IPS-18c (cell line): ENCODE data around the gene TM6SF1.

Experiments
- H3K4me3 ChIP-seq: 2 replicates; pipeline ENCODE4 v1.7.0; 2013; ENCODE audit warnings: low read depth, mild to moderate bottlenecking, low read length, moderate library complexity; ENCODE audit not compliant: insufficient read depth
- H3K9me3 ChIP-seq: one replicate; pipeline ENCODE4 v1.6.1; 2013; ENCODE audit warnings: mild to moderate bottlenecking, low read length, moderate library complexity; ENCODE audit not compliant: control insufficient read depth, insufficient read depth

Gene TM6SF1

GRCh38 chr15:83109532-83109931 is 2.1 kb downstream of the TM6SF1 start:
- H3K9me3 ChIP-seq = no peaks in the 10 kb centered on the region
- H3K4me3 ChIP-seq = no peak overlapping the region

- Histone ChIP-seq H3K4me3 (no peak overlapping the region), H3K9me3 (no peaks in the 10 kb centered on the region)
These were observed 2.9 kb downstream of the TM6SF1 start for GRCh38 chr15:83110381-83110780.

GRCh38 chr15:83111149-83111548 is 3.7 kb downstream of the TM6SF1 start:
- H3K4me3 ChIP-seq = no peak overlapping the region
- no peaks in the 10 kb centered on the region for H3K9me3 ChIP-seq

- Histone ChIP-seq H3K4me3 (no peak overlapping the region), H3K9me3 (no peaks in the 10 kb centered on the region)
These were observed 4.9 kb downstream of the TM6SF1 start for GRCh38 chr15:83112233-83112955.

- no peak overlapping the region for H3K4me3 ChIP-seq
- no peaks in the 10 kb centered on the region for H3K9me3 ChIP-seq
These were observed 5.5 kb downstream of the TM6SF1 start for GRCh38 chr15:83112956-83113299.

GRCh38 chr15:83113881-83114674 is 6.6 kb downstream of the TM6SF1 start:
- H3K9me3 ChIP-seq = no peaks in the 10 kb centered on the region

GRCh38 chr15:83114856-83115255 is 7.4 kb downstream of the TM6SF1 start:
- no peak overlapping the region for H3K4me3 ChIP-seq
- H3K9me3 ChIP-seq = no peaks in the 10 kb centered on the region

More at GRCh38 chr15:83113881-83114674, 6.6 kb downstream of the TM6SF1 start:
- no peak overlapping the region for H3K4me3 ChIP-seq

- H3K4me3 ChIP-seq = no peak overlapping the region
These were observed 8.0 kb downstream of the TM6SF1 start for GRCh38 chr15:83115410-83115809.

GRCh38 chr15:83115831-83116565 is 8.6 kb downstream of the TM6SF1 start:
- Histone ChIP-seq H3K9me3 (no peaks in the 10 kb centered on the region), H3K4me3 (no peak overlapping the region)

More at GRCh38 chr15:83115410-83115809, 8.0 kb downstream of the TM6SF1 start:
- H3K9me3 ChIP-seq = no peaks in the 10 kb centered on the region

GRCh38 chr15:83118291-83118827 is 10.9 kb downstream of the TM6SF1 start:
- Histone ChIP-seq H3K9me3 (no peaks in the 10 kb centered on the region), H3K4me3 (no peak overlapping the region)

GRCh38 chr15:83118968-83119367 is 11.5 kb downstream of the TM6SF1 start:
- H3K4me3 ChIP-seq = no peak overlapping the region
- no peaks in the 10 kb centered on the region for H3K9me3 ChIP-seq

- no peak overlapping the region for H3K4me3 ChIP-seq
- H3K9me3 ChIP-seq = no peaks in the 10 kb centered on the region
These were observed 12.6 kb downstream of the TM6SF1 start for GRCh38 chr15:83119968-83120581.

- H3K4me3 ChIP-seq = no peak overlapping the region
- no peaks in the 10 kb centered on the region for H3K9me3 ChIP-seq
These were observed 16.1 kb downstream of the TM6SF1 start for GRCh38 chr15:83123529-83123928.

GRCh38 chr15:83127547-83128150 is 20.2 kb downstream of the TM6SF1 start:
- Histone ChIP-seq H3K9me3 (no peaks in the 10 kb centered on the region), H3K4me3 (no peak overlapping the region)

GRCh38 chr15:83129791-83130190 is 22.3 kb downstream of the TM6SF1 start:
- Histone ChIP-seq H3K4me3 (no peak overlapping the region), H3K9me3 (no peaks in the 10 kb centered on the region)

GRCh38 chr15:83132861-83133523 is 25.5 kb downstream of the TM6SF1 start:
- H3K4me3 ChIP-seq = no peak overlapping the region
- H3K9me3 ChIP-seq = no peaks in the 10 kb centered on the region
